Right atrium auricular region (tissue), 2 donors: Measurements from ENCODE around the gene RHBDF2. TPM values are rescaled to one million over a fixed set of nuclear protein-coding genes. Genes with fewer than 3 reads are reported as not detected.
A peak's percentile ranks its signal among the peaks of the same experiment; 100 is the strongest.

Source experiments
- DNase-seq: peaks from one replicate; pipeline ENCODE4 v3.0.0-alpha.2; 2019; ENCODE audit warnings: low spot score
- H3K27ac ChIP-seq, 2 donors: fragments of 200-600 bp; sonication (generic); 1 replicate in 1 of 2; 2 replicates in 1 of 2; pipeline ENCODE4 v1.5.1; 2016 to 2019
- H3K27me3 ChIP-seq, 2 donors: fragments of 200-600 bp; sonication (generic); one replicate each; pipeline versions ENCODE4 v1.5.1 to v1.6.0; 2017 to 2019
- H3K36me3 ChIP-seq: fragments of 200-600 bp; sonication (generic); one replicate; pipeline ENCODE4 v1.5.1; 2016
- H3K4me1 ChIP-seq, 2 donors: fragments of 200-600 bp; sonication (generic); one replicate each; pipeline versions ENCODE4 v1.5.1 to v1.6.0; 2017 to 2019
- H3K4me3 ChIP-seq, 2 donors: fragments of 200-600 bp; sonication (generic); 1 replicate in 1 of 2; 2 replicates in 1 of 2; pipeline ENCODE4 v1.5.1; 2017 to 2019; ENCODE audit warnings: mild to moderate bottlenecking in 1 of 2, moderate library complexity in 1 of 2
- H3K9me3 ChIP-seq, 2 donors: fragments of 200-600 bp; sonication (generic); one replicate each; pipeline ENCODE4 v1.5.1; 2019
- CTCF ChIP-seq, 2 donors: fragments of 200-600 bp; sonication (generic); IDR thresholded peaks; one replicate each; pipeline ENCODE4 v1.5.1; 2019; ENCODE audit warnings: antibody characterized with exemption in 2 of 2
- total RNA-seq, 2 donors: library from RNA; depleted of rRNA; stranded (reverse); fragments of >200 nt; gene quantifications; one replicate each; pipeline ENCODE4 v1.1.0, GENCODE V29; 2016

RHBDF2 gene
- total RNA-seq, 2 donors from 2014 or later, result 13.6 to 14.8 TPM

GRCh38 chr17:76426853-76427252 is 74.4 kb downstream of the RHBDF2 start:
- no peak for TF ChIP-seq CTCF (IDR thresholded peaks at IDR 0.05)
- Histone ChIP-seq H3K27me3 (no peaks in the 10 kb centered on the region), H3K27ac (peak overlapping the region in 1 of 2 donors; percentile 2), H3K4me1 (peaks cover 0 to 33% of the 10 kb centered on the region in 2 donors), H3K9me3 (no peaks in the 10 kb centered on the region), H3K4me3 (no peak overlapping the region), H3K36me3 (no peaks in the 10 kb centered on the region)
- no peak for DNase-seq

DNA sequence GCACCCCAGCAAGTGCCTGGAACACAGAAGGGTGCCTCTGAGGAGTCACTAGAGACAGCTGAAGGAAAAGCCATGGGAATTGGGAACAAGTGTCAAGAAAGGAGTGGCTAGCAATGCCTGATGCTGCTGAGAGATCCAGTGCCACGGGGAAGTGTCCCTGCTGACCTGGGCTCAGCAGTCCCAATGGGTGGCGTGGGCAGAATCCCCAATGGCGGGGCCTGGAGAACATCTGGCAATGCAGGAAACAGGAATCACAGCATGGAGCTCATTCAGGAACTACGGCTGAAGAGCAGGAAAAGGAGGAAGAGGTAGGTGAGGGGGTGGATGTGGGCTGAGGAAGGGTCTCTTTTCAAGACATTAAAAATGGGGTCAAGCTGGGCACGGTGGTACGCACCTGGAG is 78.4 kb downstream of the RHBDF2 start:
- Histone ChIP-seq H3K27me3 (no peaks in the 10 kb centered on the region), H3K9me3 (no peaks in the 10 kb centered on the region), H3K4me3 (no peak overlapping the region), H3K27ac (peak overlapping the region in 1 of 2 donors; percentile 67), H3K36me3 (no peaks in the 10 kb centered on the region), H3K4me1 (peaks cover 0 to 43% of the 10 kb centered on the region in 2 donors)
- DNase-seq, result no peak
- TF ChIP-seq CTCF (IDR thresholded peaks at IDR 0.05), result no peak

GRCh38 chr17:76422406-76422805 is 78.8 kb downstream of the RHBDF2 start:
- no peak overlapping the region for H3K4me3 ChIP-seq
- no peaks in the 10 kb centered on the region for H3K36me3 ChIP-seq
- H3K4me1 ChIP-seq, result peaks cover 0 to 43% of the 10 kb centered on the region in 2 donors
- no peak for DNase-seq
- H3K27ac ChIP-seq, result peak overlapping the region in 1 of 2 donors; percentile 67
- no peaks in the 10 kb centered on the region for H3K9me3 ChIP-seq
- TF ChIP-seq CTCF (IDR thresholded peaks at IDR 0.05), result no peak
- no peaks in the 10 kb centered on the region for H3K27me3 ChIP-seq

DNA sequence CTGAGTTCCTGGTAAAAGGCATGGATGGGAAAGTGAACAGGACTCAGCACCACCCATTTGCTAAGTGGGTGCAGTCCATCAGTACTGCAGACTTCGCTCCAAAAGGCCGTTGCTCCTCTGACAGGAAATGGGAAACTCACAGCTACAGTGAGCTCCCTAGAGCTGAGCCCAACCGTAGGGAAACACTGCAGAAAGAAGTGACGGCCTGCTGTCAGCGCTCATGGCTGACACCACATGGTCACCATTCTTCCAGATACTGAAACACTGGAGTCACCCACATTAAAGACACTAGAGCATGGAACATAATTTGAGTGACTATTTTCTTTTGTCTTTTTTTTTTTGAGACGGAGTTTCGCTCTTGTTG is 80.2 kb downstream of the RHBDF2 start:
- Histone ChIP-seq H3K27ac (peak overlapping the region; percentile 67 to 77), H3K4me1 (peaks cover 0 to 46% of the 10 kb centered on the region in 2 donors)

More for the DNA sequence above, 80.2 kb downstream of the RHBDF2 start:
- no peak overlapping the region for H3K4me3 ChIP-seq
- no peaks in the 10 kb centered on the region for H3K9me3 ChIP-seq
- H3K36me3 ChIP-seq, result no peaks in the 10 kb centered on the region
- no peaks in the 10 kb centered on the region for H3K27me3 ChIP-seq
- TF ChIP-seq CTCF (IDR thresholded peaks at IDR 0.05), result no peak
- DNase-seq, result peak; percentile 64

Other genes starting within 250 kb of the RHBDF2 start
- 1 to 10 TPM; 8.4 to 9.7 TPM for gene UBALD2, start 236.1 kb downstream of the RHBDF2 start, total RNA-seq
- gene QRICH2, start 193.1 kb downstream of the RHBDF2 start, total RNA-seq, result 1 to 10 TPM; 1.1 to 1.2 TPM
- 10 to 100 TPM; 33.7 to 34.0 TPM for gene PRPSAP1, start 147.5 kb downstream of the RHBDF2 start, total RNA-seq
- 10 to 100 TPM in 1 of 2 donors, 1 to 10 TPM in 1; 6.4 to 16.8 TPM for gene SPHK1, start 116.8 kb downstream of the RHBDF2 start, total RNA-seq
- gene UBE2O, start 48.3 kb downstream of the RHBDF2 start, total RNA-seq, result 10 to 100 TPM; 19.5 to 21.8 TPM
- gene AANAT, start 33.8 kb downstream of the RHBDF2 start, total RNA-seq, result not detected
- gene CYGB, start 36.3 kb upstream of the RHBDF2 start, total RNA-seq, result 10 to 100 TPM; 23.0 to 48.7 TPM
- 1 to 10 TPM; 2.1 to 3.5 TPM for gene PRCD, start 38.6 kb upstream of the RHBDF2 start, total RNA-seq
- gene ST6GALNAC2, start 84.4 kb upstream of the RHBDF2 start, total RNA-seq, result 1 to 10 TPM; 4.5 to 6.4 TPM
- gene ST6GALNAC1, start 142.3 kb upstream of the RHBDF2 start, total RNA-seq, result 1 to 10 TPM; 2.4 to 7.1 TPM
- gene MXRA7, start 209.5 kb upstream of the RHBDF2 start, total RNA-seq, result 100 to 1,000 TPM; 440 to 644 TPM
- gene JMJD6, start 225.2 kb upstream of the RHBDF2 start, total RNA-seq, result 10 to 100 TPM; 35.0 to 37.4 TPM
- 10 to 100 TPM; 22.6 to 26.8 TPM for gene METTL23, start 225.4 kb upstream of the RHBDF2 start, total RNA-seq
- 100 to 1,000 TPM in 1 of 2 donors, 10 to 100 TPM in 1; 78.3 to 135 TPM for gene SRSF2, start 235.9 kb upstream of the RHBDF2 start, total RNA-seq
- 10 to 100 TPM; 24.8 to 29.3 TPM for gene MFSD11, start 236.7 kb upstream of the RHBDF2 start, total RNA-seq